ENCODE measurements around the gene EPB41L2. TPM values are rescaled to one million over a fixed set of nuclear protein-coding genes. Genes with fewer than 3 reads are reported as not detected.

EPB41L2 gene
- total RNA-seq, 6 donors from 2014 or later, result 68.7 to 201 (median 98.2) TPM

DNA sequence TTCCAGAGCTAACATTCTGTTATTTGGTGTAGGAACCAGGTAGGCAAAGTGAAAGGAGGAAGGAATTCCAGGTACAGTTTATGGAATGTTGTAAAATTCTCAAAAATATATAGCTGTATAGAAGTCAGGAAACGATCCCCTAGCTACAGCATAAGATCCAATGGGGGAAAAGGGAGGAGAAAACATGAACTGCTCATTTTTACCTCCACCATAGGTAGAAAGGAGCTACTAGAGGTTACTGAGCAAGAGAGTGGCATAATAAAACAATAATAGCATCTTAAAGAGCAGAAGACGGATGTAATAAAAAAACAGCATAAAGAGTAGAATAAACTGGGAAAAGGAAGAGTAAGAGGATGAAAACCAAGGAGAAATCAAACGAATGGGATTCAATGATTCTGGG is 26.9 kb downstream of the EPB41L2 start:
- Histone ChIP-seq H3K27me3 (no peaks in the 10 kb centered on the region), H3K9me3 (no peaks in the 10 kb centered on the region), H3K4me1 (peaks cover 0 to 5% (median 1%) of the 10 kb centered on the region in 4 donors), H3K36me3 (no peaks in the 10 kb centered on the region), H3K4me3 (no peak overlapping the region), H3K27ac (no peak overlapping the region)
- no peak for ATAC-seq (ENCODE audit: low FRiP score in 2 of 2)
- TF ChIP-seq, protein P1, sequence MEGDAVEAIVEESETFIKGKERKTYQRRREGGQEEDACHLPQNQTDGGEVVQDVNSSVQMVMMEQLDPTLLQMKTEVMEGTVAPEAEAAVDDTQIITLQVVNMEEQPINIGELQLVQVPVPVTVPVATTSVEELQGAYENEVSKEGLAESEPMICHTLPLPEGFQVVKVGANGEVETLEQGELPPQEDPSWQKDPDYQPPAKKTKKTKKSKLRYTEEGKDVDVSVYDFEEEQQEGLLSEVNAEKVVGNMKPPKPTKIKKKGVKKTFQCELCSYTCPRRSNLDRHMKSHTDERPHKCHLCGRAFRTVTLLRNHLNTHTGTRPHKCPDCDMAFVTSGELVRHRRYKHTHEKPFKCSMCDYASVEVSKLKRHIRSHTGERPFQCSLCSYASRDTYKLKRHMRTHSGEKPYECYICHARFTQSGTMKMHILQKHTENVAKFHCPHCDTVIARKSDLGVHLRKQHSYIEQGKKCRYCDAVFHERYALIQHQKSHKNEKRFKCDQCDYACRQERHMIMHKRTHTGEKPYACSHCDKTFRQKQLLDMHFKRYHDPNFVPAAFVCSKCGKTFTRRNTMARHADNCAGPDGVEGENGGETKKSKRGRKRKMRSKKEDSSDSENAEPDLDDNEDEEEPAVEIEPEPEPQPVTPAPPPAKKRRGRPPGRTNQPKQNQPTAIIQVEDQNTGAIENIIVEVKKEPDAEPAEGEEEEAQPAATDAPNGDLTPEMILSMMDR (IDR thresholded peaks at IDR 0.05), result no peak
- no peak for TF ChIP-seq POLR2AphosphoS5 (IDR thresholded peaks at IDR 0.05)
- TF ChIP-seq POLR2A (IDR thresholded peaks at IDR 0.05), result no peak
- TF ChIP-seq EP300 (IDR thresholded peaks at IDR 0.05), result no peak
- no peak for DNase-seq
- 81 to 86% methylated on average over 3 of the region's 3 CpGs for WGBS, 2 donors

DNA sequence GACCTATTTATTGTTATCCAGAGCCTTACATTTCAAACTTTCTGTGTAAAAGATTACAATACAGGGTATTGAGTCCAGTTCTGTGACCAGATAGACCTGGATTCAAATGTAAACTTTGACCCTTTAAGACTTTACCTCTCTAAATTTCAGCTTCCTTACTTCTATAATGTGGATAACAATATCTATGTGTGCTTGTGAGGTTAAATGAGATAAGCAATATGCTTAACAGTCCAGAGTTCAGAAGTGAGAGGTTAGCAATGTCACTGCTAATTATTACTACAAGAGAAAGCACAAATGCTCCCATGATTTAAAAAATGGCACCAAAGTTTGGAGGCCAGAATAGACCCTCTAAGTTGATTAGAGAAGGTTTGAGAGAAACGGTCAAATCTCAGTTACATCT is 27.5 kb downstream of the EPB41L2 start:
- ATAC-seq (ENCODE audit: low FRiP score in 2 of 2), result no peak
- TF ChIP-seq, protein P1 (IDR thresholded peaks at IDR 0.05), result no peak
- no peak for TF ChIP-seq POLR2AphosphoS5 (IDR thresholded peaks at IDR 0.05)
- no peak for TF ChIP-seq POLR2A (IDR thresholded peaks at IDR 0.05)

DNA sequence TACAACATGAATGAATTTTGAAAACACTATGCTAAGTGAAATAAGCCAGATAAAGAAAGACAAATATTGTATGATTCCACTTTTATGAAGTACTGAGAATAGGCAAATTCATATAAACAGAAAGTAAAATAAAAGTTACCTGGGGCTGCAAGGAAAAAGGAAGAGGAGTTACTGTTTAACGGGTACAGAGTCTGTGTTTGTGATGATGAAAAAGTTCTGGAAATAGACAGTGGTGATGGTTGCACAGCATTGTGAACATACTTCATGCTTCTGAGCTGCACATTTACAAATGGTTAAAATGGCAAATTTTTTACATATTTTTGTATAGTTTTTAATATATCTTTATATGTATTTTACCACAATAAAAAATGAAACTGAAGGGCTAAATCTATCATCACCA is 29.4 kb downstream of the EPB41L2 start:
- WGBS, 2 donors, result 77 to 83% methylated on average over 1 of the region's 1 CpG
- ATAC-seq (ENCODE audit: low FRiP score in 2 of 2), result no peak
- TF ChIP-seq POLR2AphosphoS5 (IDR thresholded peaks at IDR 0.05), result no peak
- TF ChIP-seq EP300 (IDR thresholded peaks at IDR 0.05), result no peak
- TF ChIP-seq POLR2A (IDR thresholded peaks at IDR 0.05), result no peak
- TF ChIP-seq, protein P1 (IDR thresholded peaks at IDR 0.05), result no peak
- Histone ChIP-seq H3K27me3 (no peaks in the 10 kb centered on the region), H3K9me3 (no peaks in the 10 kb centered on the region), H3K4me3 (no peak overlapping the region), H3K36me3 (no peaks in the 10 kb centered on the region), H3K4me1 (peaks cover 0 to under 1% (median 0%) of the 10 kb centered on the region in 4 donors), H3K27ac (no peak overlapping the region)
- no peak for DNase-seq

More for the DNA sequence above, 27.5 kb downstream of the EPB41L2 start:
- Histone ChIP-seq H3K27me3 (no peaks in the 10 kb centered on the region), H3K27ac (no peak overlapping the region), H3K4me3 (no peak overlapping the region), H3K36me3 (no peaks in the 10 kb centered on the region), H3K9me3 (no peaks in the 10 kb centered on the region), H3K4me1 (peaks cover 0 to 5% (median 1%) of the 10 kb centered on the region in 4 donors)
- WGBS, 2 donors, result 97 to 100% methylated on average over 1 of the region's 1 CpG
- no peak for DNase-seq

DNA sequence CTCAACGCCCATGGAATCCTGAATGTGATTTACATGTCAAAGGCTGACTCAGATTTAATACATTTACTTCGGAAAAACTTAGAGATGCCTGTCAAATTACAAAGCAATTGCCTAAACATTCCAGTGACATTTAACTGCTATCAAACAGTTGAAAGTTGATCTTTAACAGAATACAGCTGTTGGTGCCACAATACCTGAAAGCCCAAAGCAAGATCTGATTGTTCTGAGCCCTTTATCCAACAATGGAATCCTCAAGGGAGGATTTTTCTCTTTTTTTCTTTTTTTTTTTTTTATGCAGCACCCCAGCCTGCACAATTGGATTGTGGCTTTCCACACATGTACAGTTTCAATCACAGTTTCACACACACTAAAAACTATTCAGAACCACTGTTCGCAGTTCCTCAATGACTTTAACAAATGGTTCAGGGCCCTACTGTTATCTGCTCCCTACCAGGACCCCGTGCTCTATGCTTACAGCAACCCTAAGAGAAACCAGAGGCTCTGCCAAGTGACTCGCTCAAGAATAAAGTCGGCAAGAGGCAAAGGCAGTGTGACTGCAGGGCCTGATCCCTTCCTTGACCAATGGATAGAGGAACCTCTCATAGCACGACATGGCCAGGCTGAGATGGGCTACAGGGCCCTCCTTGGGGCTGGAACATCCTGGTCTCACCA is 33.3 kb downstream of the EPB41L2 start:
- H3K4me3 ChIP-seq, result no peak overlapping the region
- WGBS, 2 donors, result 77 to 90% methylated on average over 7 of the region's 7 CpGs
- no peaks in the 10 kb centered on the region for H3K27me3 ChIP-seq
- TF ChIP-seq, protein P1 (IDR thresholded peaks at IDR 0.05), result no peak
- no peak for TF ChIP-seq EP300 (IDR thresholded peaks at IDR 0.05)
- TF ChIP-seq POLR2A (IDR thresholded peaks at IDR 0.05), result no peak
- TF ChIP-seq POLR2AphosphoS5 (IDR thresholded peaks at IDR 0.05), result no peak
- DNase-seq (no peak), ATAC-seq (ENCODE audit: low FRiP score in 2 of 2) (no peak)
- H3K36me3 ChIP-seq, result no peaks in the 10 kb centered on the region
- no peaks in the 10 kb centered on the region for H3K9me3 ChIP-seq
- peaks cover 0 to 4% (median 2%) of the 10 kb centered on the region in 4 donors for H3K4me1 ChIP-seq
- no peak overlapping the region for H3K27ac ChIP-seq

DNA sequence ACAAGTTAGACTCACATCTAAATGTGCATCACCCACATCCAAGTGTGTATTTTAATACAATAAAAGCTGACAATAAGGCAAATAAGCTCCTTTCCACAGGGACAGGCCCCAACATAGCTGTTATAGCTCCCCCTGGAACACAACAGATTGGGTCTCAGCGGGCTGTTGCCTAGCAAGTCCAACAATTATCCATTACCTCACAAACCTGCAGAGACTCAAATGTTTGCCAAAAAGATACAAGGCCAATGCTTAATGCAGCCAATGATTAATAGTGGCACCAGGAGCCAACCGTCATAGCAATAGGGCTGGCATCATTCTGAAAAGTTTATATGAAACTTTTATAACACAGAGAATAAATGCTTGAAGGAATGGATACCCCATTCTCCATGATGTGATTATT is 35.7 kb downstream of the EPB41L2 start:
- Histone ChIP-seq H3K4me3 (no peak overlapping the region), H3K9me3 (no peaks in the 10 kb centered on the region), H3K36me3 (no peaks in the 10 kb centered on the region), H3K4me1 (peaks cover 0 to 7% (median 2%) of the 10 kb centered on the region in 4 donors), H3K27me3 (no peaks in the 10 kb centered on the region), H3K27ac (no peak overlapping the region)
- TF ChIP-seq, protein P1 (IDR thresholded peaks at IDR 0.05), result no peak
- TF ChIP-seq POLR2AphosphoS5 (IDR thresholded peaks at IDR 0.05), result no peak
- TF ChIP-seq POLR2A (IDR thresholded peaks at IDR 0.05), result no peak
- TF ChIP-seq EP300 (IDR thresholded peaks at IDR 0.05), result no peak
- WGBS, 2 donors, result 93 to 94% methylated on average over 2 of the region's 2 CpGs
- ATAC-seq (ENCODE audit: low FRiP score in 2 of 2) (no peak), DNase-seq (no peak)

All from upper lobe of left lung (tissue), 6 donors.